AG09319 (cell line): ENCODE results near the gene CLASRP.

Source experiments
- DNase-seq: peaks from one replicate; pipeline ENCODE4 v3.0.0-alpha.2; 2010; ENCODE audit warnings: low read depth; ENCODE audit errors: extremely low read depth
- TF ChIP-seq, protein P1 (sequence below): IDR thresholded peaks from 2 replicates; pipeline ENCODE4 v1.5.1; 2011; ENCODE audit warnings: low read depth, mild to moderate bottlenecking, inconsistent platforms, low read length, moderate library complexity

CLASRP gene

GRCh38 chr19:45046355-45046754 lies 7.5 kb downstream of the CLASRP start:
- no peak for DNase-seq
- TF ChIP-seq, protein P1, sequence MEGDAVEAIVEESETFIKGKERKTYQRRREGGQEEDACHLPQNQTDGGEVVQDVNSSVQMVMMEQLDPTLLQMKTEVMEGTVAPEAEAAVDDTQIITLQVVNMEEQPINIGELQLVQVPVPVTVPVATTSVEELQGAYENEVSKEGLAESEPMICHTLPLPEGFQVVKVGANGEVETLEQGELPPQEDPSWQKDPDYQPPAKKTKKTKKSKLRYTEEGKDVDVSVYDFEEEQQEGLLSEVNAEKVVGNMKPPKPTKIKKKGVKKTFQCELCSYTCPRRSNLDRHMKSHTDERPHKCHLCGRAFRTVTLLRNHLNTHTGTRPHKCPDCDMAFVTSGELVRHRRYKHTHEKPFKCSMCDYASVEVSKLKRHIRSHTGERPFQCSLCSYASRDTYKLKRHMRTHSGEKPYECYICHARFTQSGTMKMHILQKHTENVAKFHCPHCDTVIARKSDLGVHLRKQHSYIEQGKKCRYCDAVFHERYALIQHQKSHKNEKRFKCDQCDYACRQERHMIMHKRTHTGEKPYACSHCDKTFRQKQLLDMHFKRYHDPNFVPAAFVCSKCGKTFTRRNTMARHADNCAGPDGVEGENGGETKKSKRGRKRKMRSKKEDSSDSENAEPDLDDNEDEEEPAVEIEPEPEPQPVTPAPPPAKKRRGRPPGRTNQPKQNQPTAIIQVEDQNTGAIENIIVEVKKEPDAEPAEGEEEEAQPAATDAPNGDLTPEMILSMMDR, result no peak

DNA sequence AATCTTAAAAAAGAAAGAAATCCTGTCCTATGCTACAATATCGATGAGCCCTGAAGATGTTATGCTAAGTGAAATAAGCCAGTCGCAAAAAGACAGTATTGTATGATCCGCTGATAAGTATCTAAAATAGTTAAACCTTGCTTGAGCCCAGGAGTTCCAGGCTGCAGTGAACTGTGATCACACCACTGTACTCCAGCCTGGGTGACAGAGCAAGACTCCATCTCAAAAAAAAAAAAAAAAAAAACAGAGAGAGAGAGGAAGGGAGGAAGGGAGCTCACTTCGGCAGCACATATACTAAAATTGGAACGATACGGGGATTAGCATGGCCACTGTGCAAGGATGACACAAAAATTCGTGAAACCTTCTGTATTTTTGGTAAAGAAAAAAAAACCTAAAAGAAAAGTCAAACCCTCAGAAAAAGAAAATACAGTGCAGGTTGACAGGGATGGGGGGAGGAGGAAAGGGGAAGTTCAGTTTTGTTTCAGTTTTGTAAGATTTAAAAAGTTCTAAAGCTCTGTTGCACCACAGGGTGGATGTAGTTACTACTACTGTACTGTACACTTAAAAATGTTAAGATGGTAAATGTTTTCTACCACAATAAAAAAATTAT lies 8.4 kb downstream of the CLASRP start:
- TF ChIP-seq, protein P1, result no peak
- no peak for DNase-seq

- TF ChIP-seq, protein P1, result no peak
- DNase-seq, result no peak
Measured at GRCh38 chr19:45049073-45049736, 10.4 kb downstream of the CLASRP start.

GRCh38 chr19:45050036-45050435 lies 11.2 kb downstream of the CLASRP start:
- DNase-seq, result no peak
- TF ChIP-seq, protein P1, result no peak

DNA sequence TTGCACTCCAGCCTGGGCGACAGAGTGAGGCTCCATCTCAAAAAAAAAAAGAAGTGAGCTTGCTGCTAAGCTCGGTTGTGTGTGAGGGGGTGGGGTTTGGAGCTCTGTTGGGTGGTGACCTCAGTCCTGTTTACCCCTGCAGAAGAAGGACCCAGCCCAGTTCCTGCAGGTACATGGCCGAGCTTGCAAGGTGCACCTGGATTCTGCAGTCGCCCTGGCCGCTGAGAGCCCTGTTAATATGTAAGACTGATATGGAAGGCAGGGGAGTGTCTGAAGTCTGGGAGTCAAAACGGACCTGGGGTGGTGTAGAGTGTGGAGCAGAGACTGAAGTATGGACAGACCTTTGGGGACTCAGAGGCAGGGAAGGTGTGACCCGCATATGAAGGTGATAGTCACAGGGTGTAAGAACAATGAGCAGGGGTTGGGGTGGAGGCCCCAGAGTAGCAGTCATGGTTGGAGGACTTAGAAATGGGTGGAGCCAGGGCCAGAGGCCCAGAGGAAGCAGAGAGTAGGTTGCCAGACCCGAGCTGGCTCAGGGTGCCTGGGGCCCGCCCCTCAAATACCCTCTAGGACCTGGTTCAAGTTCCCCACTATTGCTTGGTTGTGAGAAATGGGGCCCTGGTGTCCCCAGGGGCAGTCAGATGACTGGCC lies 13.2 kb downstream of the CLASRP start:
- no peak for DNase-seq
- TF ChIP-seq, protein P1, result no peak

DNA sequence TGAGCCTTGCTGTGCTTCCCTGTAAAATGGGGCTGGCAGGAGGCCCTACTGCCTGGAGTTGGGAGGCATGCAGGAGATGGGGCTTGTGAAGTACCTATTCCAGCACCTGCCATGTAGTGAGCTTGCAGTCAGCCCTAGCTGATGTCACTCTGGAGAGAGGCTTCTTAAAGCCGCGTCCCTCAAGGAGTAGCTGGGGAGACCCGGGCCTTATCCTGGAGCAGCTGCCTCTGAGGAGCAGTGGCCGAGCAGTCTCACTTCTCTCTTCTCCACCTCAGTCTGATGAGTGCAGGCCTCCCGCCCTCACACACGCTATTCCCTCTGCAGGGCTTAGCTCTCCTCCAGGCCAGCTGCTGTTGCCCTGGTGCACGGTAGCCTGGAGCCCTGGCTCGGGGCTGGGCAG lies 18.0 kb downstream of the CLASRP start:
- TF ChIP-seq, protein P1, result no peak
- no peak for DNase-seq

- TF ChIP-seq, protein P1, result no peak
- DNase-seq, result no peak
Measured at GRCh38 chr19:45057444-45057843, 18.6 kb downstream of the CLASRP start.
